ENCODE data around the gene PDZRN4. TPM values are rescaled to one million over a fixed set of nuclear protein-coding genes. Genes with fewer than 3 reads are reported as not detected.

Gene PDZRN4
- polyA plus RNA-seq, 1 donor from 2014 or later: 46.7 TPM

DNA sequence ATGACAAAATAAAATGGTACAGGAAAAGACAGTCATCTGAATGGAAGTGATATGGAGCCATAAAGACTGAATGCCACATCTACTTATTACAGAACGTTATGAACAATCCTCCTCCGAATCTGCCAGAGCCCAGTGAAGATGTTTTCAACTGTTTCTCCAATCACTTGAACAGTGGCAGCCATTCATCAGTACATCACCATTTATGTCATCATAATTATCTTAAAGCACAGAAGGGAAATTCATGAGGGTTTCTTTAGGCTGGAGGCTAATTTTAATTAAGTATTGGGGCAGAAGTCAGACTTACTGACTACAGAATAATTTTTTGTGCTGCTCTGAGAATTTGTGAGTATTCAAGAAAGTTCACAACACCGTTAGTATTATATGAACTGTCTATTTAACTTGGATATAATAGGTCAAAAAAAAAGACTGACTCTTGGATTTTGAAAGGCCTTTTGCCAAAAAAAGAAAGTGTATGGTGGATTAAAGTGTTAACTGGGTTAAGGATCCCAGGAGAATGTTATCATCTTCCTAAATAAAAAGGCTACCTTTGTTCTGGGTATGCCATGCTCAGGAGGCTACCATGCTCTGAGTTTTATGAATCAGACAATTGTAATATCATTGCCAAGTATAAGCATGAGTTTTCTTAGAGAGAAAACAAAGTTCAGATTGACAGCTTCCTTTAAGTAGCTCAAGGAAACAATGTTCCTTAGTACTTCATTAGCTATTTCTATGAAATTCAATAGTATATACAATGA is 40.1 kb downstream of the PDZRN4 start:
- Histone ChIP-seq H3K4me2 (ENCODE audit: low read length) (no peak overlapping the region), H3K9me3 (ENCODE audit: low read length) (no peaks in the 10 kb centered on the region), H3K27me3 (ENCODE audit: insufficient read depth, low read depth, low read length) (no peaks in the 10 kb centered on the region), H3F3A (ENCODE audit: insufficient read depth, low read length, poor library complexity, severe bottlenecking) (no peaks in the 10 kb centered on the region), H2AFZ (ENCODE audit: low read depth, low read length) (no peak overlapping the region), H3K9me2 (ENCODE audit: insufficient read depth, low read length) (no peaks in the 10 kb centered on the region), H3K36me3 (ENCODE audit: insufficient read depth, low read length) (no peaks in the 10 kb centered on the region), H3K79me2 (replicated peaks; ENCODE audit: insufficient read depth, low read length) (no peaks in the 10 kb centered on the region), H4K20me1 (ENCODE audit: insufficient read depth) (no peaks in the 10 kb centered on the region), H3K9ac (ENCODE audit: low read length) (no peak overlapping the region), H3K4me3 (ENCODE audit: low read length) (no peak overlapping the region), H3K27ac (ENCODE audit: low read length) (no peak overlapping the region)
- no peak for TF ChIP-seq EZH2 (IDR thresholded peaks at IDR 0.05; ENCODE audit: borderline replicate concordance, insufficient read depth, low read length, poor library complexity, severe bottlenecking)
- TF ChIP-seq MXI1 (conservative IDR thresholded peaks at IDR 0.05; ENCODE audit: poor library complexity, severe bottlenecking): no peak
- no peak for TF ChIP-seq RAD21 (conservative IDR thresholded peaks at IDR 0.05)
- TF ChIP-seq EP300 (conservative IDR thresholded peaks at IDR 0.05; ENCODE audit: poor library complexity, severe bottlenecking): no peak
- no peak for TF ChIP-seq POLR2AphosphoS5 (IDR thresholded peaks at IDR 0.05)
- no peak for TF ChIP-seq CTCF (IDR thresholded peaks at IDR 0.05; ENCODE audit: poor library complexity, severe bottlenecking)
- no peak for TF ChIP-seq TAF1 (IDR thresholded peaks at IDR 0.05; ENCODE audit: low read depth)
- no peak for TF ChIP-seq REST (IDR thresholded peaks at IDR 0.05; ENCODE audit: borderline replicate concordance)
- TF ChIP-seq SMC3 (conservative IDR thresholded peaks at IDR 0.05; ENCODE audit: poor library complexity): no peak

DNA sequence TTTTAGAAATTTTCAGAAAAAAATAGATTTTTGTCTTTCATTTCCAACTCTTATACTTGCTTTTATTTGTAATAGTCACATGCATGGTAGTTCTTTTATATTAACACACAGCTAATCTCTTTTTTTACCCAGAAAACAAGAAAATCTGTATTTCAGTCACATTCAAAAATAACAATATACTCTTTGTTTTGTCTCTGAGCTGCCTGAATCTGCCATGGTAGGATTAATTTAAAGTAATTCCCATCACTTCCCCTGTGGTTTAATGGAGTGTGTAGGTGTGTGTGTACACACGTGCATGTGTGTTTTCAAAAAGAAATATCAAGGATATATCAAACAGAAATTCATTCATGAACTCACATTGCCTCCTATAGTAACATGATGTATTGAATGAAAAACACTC is 42.6 kb downstream of the PDZRN4 start:
- H3K36me3 ChIP-seq (ENCODE audit: insufficient read depth, low read length): no peaks in the 10 kb centered on the region
- TF ChIP-seq RAD21 (conservative IDR thresholded peaks at IDR 0.05): no peak
- no peak for TF ChIP-seq EP300 (conservative IDR thresholded peaks at IDR 0.05; ENCODE audit: poor library complexity, severe bottlenecking)
- no peak for TF ChIP-seq TAF1 (IDR thresholded peaks at IDR 0.05; ENCODE audit: low read depth)
- no peak for TF ChIP-seq SMC3 (conservative IDR thresholded peaks at IDR 0.05; ENCODE audit: poor library complexity)
- TF ChIP-seq POLR2AphosphoS5 (IDR thresholded peaks at IDR 0.05): no peak
- TF ChIP-seq REST (IDR thresholded peaks at IDR 0.05; ENCODE audit: borderline replicate concordance): no peak
- TF ChIP-seq MXI1 (conservative IDR thresholded peaks at IDR 0.05; ENCODE audit: poor library complexity, severe bottlenecking): no peak
- TF ChIP-seq EZH2 (IDR thresholded peaks at IDR 0.05; ENCODE audit: borderline replicate concordance, insufficient read depth, low read length, poor library complexity, severe bottlenecking): no peak
- TF ChIP-seq CTCF (IDR thresholded peaks at IDR 0.05; ENCODE audit: poor library complexity, severe bottlenecking): no peak
- H2AFZ ChIP-seq (ENCODE audit: low read depth, low read length): no peak overlapping the region
- no peaks in the 10 kb centered on the region for H3K9me2 ChIP-seq (ENCODE audit: insufficient read depth, low read length)
- no peaks in the 10 kb centered on the region for H3K27me3 ChIP-seq (ENCODE audit: insufficient read depth, low read depth, low read length)
- H3K9me3 ChIP-seq (ENCODE audit: low read length): no peaks in the 10 kb centered on the region
- H3K9ac ChIP-seq (ENCODE audit: low read length): no peak overlapping the region
- no peaks in the 10 kb centered on the region for H3F3A ChIP-seq (ENCODE audit: insufficient read depth, low read length, poor library complexity, severe bottlenecking)
- H4K20me1 ChIP-seq (ENCODE audit: insufficient read depth): no peaks in the 10 kb centered on the region
- no peak overlapping the region for H3K4me2 ChIP-seq (ENCODE audit: low read length)
- H3K4me3 ChIP-seq (ENCODE audit: low read length): no peak overlapping the region
- no peak overlapping the region for H3K27ac ChIP-seq (ENCODE audit: low read length)
- H3K79me2 ChIP-seq (replicated peaks; ENCODE audit: insufficient read depth, low read length): no peaks in the 10 kb centered on the region
